BLaER1 (cell line): ENCODE measurements around the gene ABL2.
"Not testable (repeated sequence)": the region's sequence is repeated elsewhere in the genome, so short reads cannot be mapped to it uniquely, and the experiment has no call there.

Experiments used
- H3K27ac ChIP-seq: shearing (Covaris generic); formaldehyde crosslinking; 2 replicates; pipeline ENCODE4 v1.8.1; 2022
- H3K27me3 ChIP-seq: shearing (Covaris generic); formaldehyde crosslinking; 2 replicates; pipeline ENCODE4 v1.8.1; 2022
- H3K36me3 ChIP-seq: shearing (Covaris generic); formaldehyde crosslinking; 2 replicates; pipeline ENCODE4 v1.8.1; 2022
- H3K4me1 ChIP-seq: shearing (Covaris generic); formaldehyde crosslinking; 2 replicates; pipeline ENCODE4 v1.8.1; 2022
- H3K4me2 ChIP-seq: shearing (Covaris generic); formaldehyde crosslinking; 2 replicates; pipeline ENCODE4 v1.8.1; 2022
- H3K4me3 ChIP-seq: shearing (Covaris generic); formaldehyde crosslinking; 2 replicates; pipeline ENCODE4 v1.8.1; 2022
- H3K9ac ChIP-seq: shearing (Covaris generic); formaldehyde crosslinking; 2 replicates; pipeline ENCODE4 v1.8.1; 2022
- H3K9me3 ChIP-seq: shearing (Covaris generic); formaldehyde crosslinking; 2 replicates; pipeline ENCODE4 v1.8.1; 2022
- H4K20me1 ChIP-seq: shearing (Covaris generic); formaldehyde crosslinking; 2 replicates; pipeline ENCODE4 v1.8.1; 2022
- Cebpa-rat ChIP-seq: shearing (Covaris generic); IDR thresholded peaks from 2 replicates; pipeline ENCODE4 v1.8.1; 2022

The ABL2 gene

DNA sequence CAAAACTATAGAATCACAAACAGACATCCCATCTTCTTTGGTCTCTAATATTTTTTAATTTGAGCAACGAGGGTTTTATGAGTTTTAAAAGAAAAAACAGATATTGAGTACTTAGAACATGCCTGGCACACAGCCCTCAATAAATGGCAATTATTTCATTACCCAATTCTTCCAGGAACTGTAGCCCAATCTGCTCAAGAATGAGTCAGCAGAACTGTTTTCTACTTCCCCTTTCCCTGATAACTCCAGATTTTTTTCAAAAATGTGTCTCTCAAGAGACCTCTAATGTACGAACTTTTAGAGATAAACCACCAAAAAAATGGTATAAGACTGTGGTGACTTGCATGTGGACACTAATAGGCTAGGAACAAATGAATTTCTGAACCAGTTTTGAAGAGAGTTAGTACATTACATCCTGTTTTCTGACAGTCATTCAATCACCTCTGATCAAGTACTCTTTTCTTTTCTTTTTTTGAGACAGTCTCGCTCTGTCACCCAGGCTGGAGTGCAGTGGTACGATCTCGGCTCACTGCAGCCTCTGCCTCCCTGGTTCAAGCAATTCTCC lies 11.5 kb downstream of the ABL2 start:
- TF ChIP-seq Cebpa-rat: no peak
- H3K4me2 ChIP-seq: no peak overlapping the region
- H3K9ac ChIP-seq: no peak overlapping the region
- no peaks in the 10 kb centered on the region for H3K27me3 ChIP-seq
- peaks cover 67% of the 10 kb centered on the region for H4K20me1 ChIP-seq
- H3K4me1 ChIP-seq: peaks cover 7% of the 10 kb centered on the region
- no peaks in the 10 kb centered on the region for H3K9me3 ChIP-seq
- peak overlapping the region; percentile 26; the same call in 1 of the 2 replicates for H3K27ac ChIP-seq
- H3K4me3 ChIP-seq: no peak overlapping the region
- H3K36me3 ChIP-seq: peaks cover 43% of the 10 kb centered on the region

DNA sequence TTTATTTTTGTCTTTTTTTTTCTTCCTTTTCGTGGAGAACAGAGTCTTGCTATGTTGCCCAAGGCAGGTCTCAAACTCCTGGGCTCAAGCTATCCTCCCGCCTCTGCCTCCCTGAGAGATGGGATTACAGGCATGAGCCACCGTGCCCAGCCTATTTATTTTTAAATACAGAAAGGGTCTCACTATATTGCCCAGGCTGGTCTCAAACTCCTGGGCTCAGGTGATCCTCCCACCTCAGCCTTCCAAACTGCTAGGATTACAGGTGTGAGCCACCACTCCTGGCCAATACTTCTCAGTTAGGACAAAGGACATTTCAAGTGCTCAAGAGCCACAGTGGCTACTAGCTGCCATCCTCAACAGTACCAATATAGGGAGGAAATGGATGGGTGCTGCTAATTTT lies 16.2 kb downstream of the ABL2 start:
- H3K4me2 ChIP-seq, H3K27ac ChIP-seq, H3K9ac ChIP-seq, H3K9me3 ChIP-seq, H3K27me3 ChIP-seq, H3K4me3 ChIP-seq, H3K4me1 ChIP-seq: not testable (repeated sequence)
- H4K20me1 ChIP-seq: peaks cover 62% of the 10 kb centered on the region
- H3K36me3 ChIP-seq: peaks cover 26% of the 10 kb centered on the region

DNA sequence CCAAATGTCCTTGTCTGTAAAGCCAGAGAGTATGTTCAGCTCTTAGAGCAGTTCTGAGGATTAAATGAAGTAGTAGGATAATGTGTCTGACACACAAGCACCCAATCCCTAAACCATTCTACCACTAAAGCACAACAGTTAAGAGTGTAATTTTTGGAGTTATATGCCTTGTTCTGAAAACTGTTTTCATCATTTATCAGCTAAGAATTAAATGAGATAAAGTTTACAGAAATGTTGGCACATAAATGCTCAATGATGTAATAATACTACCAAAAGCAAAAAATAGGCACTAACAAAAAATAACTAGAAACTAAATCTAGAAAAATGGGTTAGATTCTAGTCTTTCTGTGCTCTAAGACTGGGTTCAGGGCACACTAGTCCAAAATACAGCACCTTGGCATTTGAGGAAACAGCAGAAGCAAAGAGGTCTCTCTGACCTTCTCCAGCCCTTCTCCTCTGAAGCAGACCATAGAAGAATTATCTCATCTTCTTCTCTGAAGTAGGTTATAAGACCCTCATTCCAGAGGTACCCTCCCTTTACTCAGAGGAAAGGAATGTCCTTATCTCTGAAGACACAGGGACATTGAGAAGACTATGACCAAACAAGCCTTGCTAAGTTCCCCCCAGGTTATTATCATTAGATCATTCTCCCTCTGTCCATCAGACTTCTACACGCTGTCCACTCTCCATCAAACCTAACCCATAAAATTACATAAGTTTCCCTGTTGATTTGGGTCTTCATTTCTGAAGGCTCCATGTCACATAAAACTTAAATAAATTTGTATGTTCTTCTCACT lies 20.6 kb downstream of the ABL2 start:
- H3K9ac ChIP-seq: no peak overlapping the region
- no peak overlapping the region for H3K27ac ChIP-seq
- H3K4me3 ChIP-seq: no peak overlapping the region
- no peak for TF ChIP-seq Cebpa-rat
- no peak overlapping the region for H3K4me2 ChIP-seq
- peaks cover 13% of the 10 kb centered on the region; the same call in 1 of the 2 replicates for H3K36me3 ChIP-seq
- no peaks in the 10 kb centered on the region for H3K27me3 ChIP-seq
- no peaks in the 10 kb centered on the region for H3K9me3 ChIP-seq
- H3K4me1 ChIP-seq: no peaks in the 10 kb centered on the region
- H4K20me1 ChIP-seq: peaks cover 75% of the 10 kb centered on the region

DNA sequence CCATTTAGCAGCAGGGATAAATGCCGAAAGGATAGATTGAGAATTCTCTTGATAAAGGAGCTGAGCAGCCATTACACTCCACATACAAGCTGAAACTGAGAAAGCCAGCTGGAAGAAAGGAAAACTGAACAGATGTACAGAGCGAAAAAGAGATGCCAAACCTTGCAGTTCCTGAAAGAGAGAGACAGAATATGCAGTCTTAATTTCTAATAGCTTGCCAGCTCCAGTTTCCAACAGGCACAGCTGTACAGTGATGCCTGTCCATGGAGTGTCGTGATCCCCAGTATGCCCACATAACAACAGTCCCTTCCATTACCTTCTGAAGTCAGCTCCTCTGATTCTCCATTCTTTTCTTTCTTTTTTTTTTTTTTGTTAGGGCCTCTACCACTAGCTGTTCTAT lies 22.7 kb downstream of the ABL2 start:
- Histone ChIP-seq H3K4me1 (no peaks in the 10 kb centered on the region), H3K4me2 (no peak overlapping the region)
- no peak for TF ChIP-seq Cebpa-rat

DNA sequence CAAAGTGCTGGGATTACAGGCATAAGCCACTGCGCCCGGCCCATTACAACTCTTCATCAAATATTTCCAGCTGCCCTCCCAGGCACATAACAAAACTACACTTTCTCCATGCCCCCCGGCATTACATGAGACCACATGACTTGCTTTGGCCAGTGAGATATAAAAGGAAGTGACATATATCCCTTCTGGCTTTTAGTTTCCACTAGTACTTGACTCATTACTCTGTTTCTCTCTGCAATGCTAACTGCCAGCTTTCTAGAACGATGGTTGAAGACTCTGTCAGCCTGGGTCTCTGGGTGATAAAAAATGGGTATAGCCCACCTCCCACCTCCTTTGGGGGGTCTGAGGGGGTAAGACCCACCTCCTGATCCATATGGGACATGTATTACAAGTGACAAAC lies 24.2 kb downstream of the ABL2 start:
- Histone ChIP-seq H3K27me3 (no peaks in the 10 kb centered on the region), H3K4me1 (no peaks in the 10 kb centered on the region), H3K9me3 (no peaks in the 10 kb centered on the region), H4K20me1 (peaks cover 74% of the 10 kb centered on the region), H3K27ac (no peak overlapping the region), H3K36me3 (peaks cover 5% of the 10 kb centered on the region; the same call in 1 of the 2 replicates), H3K9ac (no peak overlapping the region), H3K4me3 (no peak overlapping the region), H3K4me2 (no peak overlapping the region)
- TF ChIP-seq Cebpa-rat: no peak

More for the DNA sequence above, 22.7 kb downstream of the ABL2 start:
- Histone ChIP-seq H3K4me3 (no peak overlapping the region), H3K36me3 (0 out of 2 replicates have a peak, but pooled peaks cover 5% of the 10 kb centered on the region), H3K9me3 (no peaks in the 10 kb centered on the region), H3K27me3 (no peaks in the 10 kb centered on the region), H3K27ac (no peak overlapping the region), H3K9ac (no peak overlapping the region), H4K20me1 (peaks cover 70% of the 10 kb centered on the region)

DNA sequence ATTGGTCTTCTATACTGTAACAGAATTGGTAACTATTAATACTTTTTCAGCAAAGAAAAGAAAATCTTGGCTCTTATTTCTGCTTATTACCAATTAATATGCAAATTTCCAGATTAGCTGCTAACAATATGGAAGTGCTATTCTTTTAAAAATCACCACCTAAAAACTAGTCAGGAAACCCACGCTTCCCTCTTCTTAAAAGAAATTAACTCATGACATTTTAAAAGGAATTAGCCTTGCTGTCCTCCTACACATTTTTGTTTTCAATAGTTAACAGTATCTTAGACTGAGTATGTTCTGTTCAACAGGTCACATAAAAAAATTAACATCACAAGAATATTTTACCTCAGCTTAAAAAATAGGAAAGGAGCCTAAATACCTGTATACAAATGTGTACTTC lies 27.3 kb downstream of the ABL2 start:
- Histone ChIP-seq H4K20me1 (peaks cover 67% of the 10 kb centered on the region), H3K4me1 (no peaks in the 10 kb centered on the region), H3K36me3 (peaks cover 5% of the 10 kb centered on the region; the same call in 1 of the 2 replicates), H3K9ac (no peak overlapping the region), H3K4me2 (no peak overlapping the region), H3K4me3 (no peak overlapping the region), H3K9me3 (no peaks in the 10 kb centered on the region), H3K27ac (no peak overlapping the region), H3K27me3 (no peaks in the 10 kb centered on the region)
- no peak for TF ChIP-seq Cebpa-rat

DNA sequence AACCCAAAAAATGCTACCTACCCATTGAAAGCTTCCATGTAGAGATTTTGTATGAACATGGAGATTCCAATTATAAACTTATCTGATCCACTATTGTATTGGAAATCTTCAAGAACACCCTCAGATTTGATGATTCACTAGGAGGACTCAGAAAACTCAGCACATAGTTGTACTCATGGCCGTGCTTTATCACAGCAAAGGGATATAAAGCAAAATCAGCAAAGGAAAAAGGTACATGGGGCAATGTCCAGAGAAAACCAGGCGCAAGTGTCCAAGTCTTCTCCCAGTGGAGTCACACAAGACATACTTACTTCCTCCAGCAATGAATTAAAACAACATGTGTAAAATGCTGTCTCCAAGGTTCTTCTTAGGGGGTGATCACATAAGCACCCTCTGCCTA lies 28.9 kb downstream of the ABL2 start:
- H3K4me2 ChIP-seq: no peak overlapping the region
- H3K9me3 ChIP-seq: no peaks in the 10 kb centered on the region
- H3K9ac ChIP-seq: no peak overlapping the region
- no peaks in the 10 kb centered on the region for H3K4me1 ChIP-seq
- H4K20me1 ChIP-seq: peaks cover 54% of the 10 kb centered on the region; the same call in 1 of the 2 replicates
- no peak for TF ChIP-seq Cebpa-rat
- no peak overlapping the region for H3K4me3 ChIP-seq
- H3K27me3 ChIP-seq: no peaks in the 10 kb centered on the region
- H3K27ac ChIP-seq: no peak overlapping the region
- H3K36me3 ChIP-seq: peaks cover 5% of the 10 kb centered on the region; the same call in 1 of the 2 replicates

DNA sequence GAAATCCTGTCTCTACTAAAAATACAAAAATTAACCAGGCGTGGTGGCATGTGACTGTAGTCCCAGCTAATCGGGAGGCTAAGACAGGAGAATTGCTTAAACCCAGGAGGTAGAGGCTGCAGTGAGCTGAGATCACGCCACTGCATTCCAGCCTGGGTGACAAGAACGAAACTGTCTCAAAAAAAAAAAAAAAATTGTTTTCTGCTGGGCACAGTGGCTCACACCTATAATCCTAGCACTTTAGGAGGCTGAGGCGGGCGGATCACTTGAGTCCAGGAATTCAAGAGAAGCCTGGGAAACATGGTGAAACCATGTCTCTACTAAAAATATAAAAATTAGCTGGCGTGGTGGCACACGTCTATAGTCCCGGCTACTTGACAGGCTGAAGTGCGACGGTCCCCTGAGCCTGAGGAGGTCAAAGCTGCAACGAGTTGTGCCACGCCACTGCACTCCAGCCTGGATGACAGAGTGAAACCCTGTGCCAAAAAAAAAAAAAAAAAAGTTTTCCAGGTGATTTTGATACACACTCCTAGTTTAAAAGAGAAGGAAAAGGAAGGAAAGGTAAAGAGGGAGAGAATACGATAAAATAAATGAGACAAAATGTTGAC lies 31.7 kb downstream of the ABL2 start:
- H3K36me3 ChIP-seq: peaks cover 10% of the 10 kb centered on the region
- no peaks in the 10 kb centered on the region for H3K9me3 ChIP-seq
- H3K4me2 ChIP-seq: no peak overlapping the region
- no peaks in the 10 kb centered on the region for H3K27me3 ChIP-seq
- H3K4me3 ChIP-seq: no peak overlapping the region
- no peaks in the 10 kb centered on the region for H3K4me1 ChIP-seq
- no peak for TF ChIP-seq Cebpa-rat
- peaks cover 38% of the 10 kb centered on the region; the same call in 1 of the 2 replicates for H4K20me1 ChIP-seq
- H3K9ac ChIP-seq: no peak overlapping the region
- H3K27ac ChIP-seq: no peak overlapping the region

DNA sequence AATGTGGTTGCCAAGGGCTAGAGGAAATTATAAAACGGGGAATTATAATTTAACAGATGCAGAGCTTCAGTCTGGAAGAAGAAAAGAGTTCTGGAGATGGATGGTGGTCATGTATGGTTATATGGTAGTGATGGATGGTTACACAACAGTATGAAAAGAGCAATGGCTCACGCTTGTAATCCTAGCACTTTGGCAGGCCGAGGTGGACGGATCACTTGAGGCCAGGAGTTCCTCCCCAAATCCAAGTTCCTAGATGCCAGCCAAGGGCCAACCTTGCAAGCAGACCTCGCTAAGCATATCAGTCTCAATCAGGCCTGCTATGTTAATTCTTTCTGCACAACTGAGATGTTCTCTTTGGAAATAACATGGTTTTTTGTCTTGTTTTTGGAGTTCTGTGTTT lies 33.6 kb downstream of the ABL2 start:
- not testable (repeated sequence) for H3K9me3 ChIP-seq, H3K36me3 ChIP-seq, H3K4me2 ChIP-seq, H3K27ac ChIP-seq, H3K27me3 ChIP-seq, H3K4me1 ChIP-seq, H3K9ac ChIP-seq, H3K4me3 ChIP-seq
- peaks cover 37% of the 10 kb centered on the region; the same call in 1 of the 2 replicates for H4K20me1 ChIP-seq

DNA sequence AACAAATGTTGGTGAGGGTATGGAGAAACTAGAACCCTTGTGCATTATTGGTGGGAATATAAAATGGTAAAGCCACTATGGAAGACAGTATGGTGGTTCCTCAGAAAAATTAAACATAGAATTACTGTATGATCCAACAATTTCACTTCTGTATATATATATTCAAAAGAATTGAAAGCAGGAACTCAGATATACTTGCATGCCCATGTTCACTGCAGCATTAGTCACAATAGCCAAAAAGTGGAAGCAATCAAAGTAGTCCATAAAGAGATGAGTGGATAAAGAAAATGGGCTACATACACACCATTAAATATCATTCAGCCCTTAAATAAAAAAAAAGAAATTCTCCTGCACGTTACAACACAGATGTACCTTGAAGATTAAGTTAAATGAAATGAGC lies 34.1 kb downstream of the ABL2 start:
- no peak overlapping the region for H3K9ac ChIP-seq
- H3K27ac ChIP-seq: no peak overlapping the region
- no peak for TF ChIP-seq Cebpa-rat
- no peak overlapping the region for H3K4me2 ChIP-seq
- no peak overlapping the region for H3K4me3 ChIP-seq
- H3K9me3 ChIP-seq: no peaks in the 10 kb centered on the region
- no peaks in the 10 kb centered on the region for H3K27me3 ChIP-seq
- peaks cover 33% of the 10 kb centered on the region; the same call in 1 of the 2 replicates for H4K20me1 ChIP-seq
- peaks cover 11% of the 10 kb centered on the region for H3K4me1 ChIP-seq
- peaks cover 5% of the 10 kb centered on the region; the same call in 1 of the 2 replicates for H3K36me3 ChIP-seq
